H9 (cell line): ENCODE measurements around the gene RCOR3. TPM values are rescaled to one million over a fixed set of nuclear protein-coding genes. Genes with fewer than 3 reads are reported as not detected.

ENCODE experiments used
- DNase-seq: peaks from one replicate; pipeline ENCODE4 v3.0.0-alpha.2; 2017
- H2AFZ ChIP-seq: one replicate; pipeline ENCODE4 v1.6.1; 2013; ENCODE audit warnings: mild to moderate bottlenecking, low read length, control low read depth, moderate library complexity
- H2AK5ac ChIP-seq: 2 replicates; pipeline ENCODE4 v1.6.1; 2013; ENCODE audit warnings: low read length, control low read depth, mixed read lengths; ENCODE audit not compliant: insufficient read length
- H2BK120ac ChIP-seq: one replicate; pipeline ENCODE4 v1.6.1; 2013; ENCODE audit warnings: low read depth, mild to moderate bottlenecking, low read length, control low read depth, inconsistent platforms; ENCODE audit not compliant: poor library complexity, severe bottlenecking
- H2BK12ac ChIP-seq: 2 replicates; pipeline ENCODE4 v1.6.1; 2013; ENCODE audit warnings: low read length, control low read depth, mixed read lengths, low read depth; ENCODE audit not compliant: insufficient read length
- H2BK15ac ChIP-seq: 2 replicates; pipeline ENCODE4 v1.6.1; 2013; ENCODE audit warnings: low read depth, low read length, control low read depth
- H2BK20ac ChIP-seq: one replicate; pipeline ENCODE4 v1.6.1; 2013; ENCODE audit warnings: low read depth, mild to moderate bottlenecking, low read length, control low read depth, inconsistent platforms; ENCODE audit not compliant: poor library complexity, severe bottlenecking
- H2BK5ac ChIP-seq: 2 replicates; pipeline ENCODE4 v1.6.1; 2013; ENCODE audit warnings: low read length, control low read depth, mixed read lengths; ENCODE audit not compliant: insufficient read length
- H3K14ac ChIP-seq: 2 replicates; pipeline ENCODE4 v1.6.1; 2013; ENCODE audit warnings: low read length, control low read depth; ENCODE audit not compliant: insufficient read depth
- H3K18ac ChIP-seq: 2 replicates; pipeline ENCODE4 v1.6.1; 2013; ENCODE audit warnings: low read depth, mild to moderate bottlenecking, mixed read lengths, low read length, control low read depth; ENCODE audit not compliant: insufficient read length
- H3K23ac ChIP-seq: 2 replicates; pipeline ENCODE4 v1.6.1; 2013; ENCODE audit warnings: low read length, control low read depth, mixed read lengths, low read depth; ENCODE audit not compliant: insufficient read length
- H3K23me2 ChIP-seq: 2 replicates; pipeline ENCODE4 v1.6.1; 2013; ENCODE audit warnings: low read depth, mild to moderate bottlenecking, mixed read lengths, low read length, control low read depth; ENCODE audit not compliant: insufficient read length, poor library complexity, severe bottlenecking
- H3K27ac ChIP-seq: 2 replicates; pipeline ENCODE4 v1.5.1; 2013; ENCODE audit warnings: low read length, control low read depth, mixed read lengths, low read depth; ENCODE audit not compliant: insufficient read length
- H3K27me3 ChIP-seq: 2 replicates; pipeline ENCODE4 v1.6.1; 2013; ENCODE audit warnings: low read length, control low read depth, inconsistent platforms; ENCODE audit not compliant: insufficient read depth
- H3K4ac ChIP-seq: 2 replicates; pipeline ENCODE4 v1.6.1; 2013; ENCODE audit warnings: low read depth, mild to moderate bottlenecking, control low read depth, inconsistent platforms, low read length, moderate library complexity
- H3K4me1 ChIP-seq: 2 replicates; pipeline ENCODE4 v1.6.1; 2013; ENCODE audit warnings: low read length, control low read depth, inconsistent platforms; ENCODE audit not compliant: insufficient read depth
- H3K4me2 ChIP-seq: 2 replicates; pipeline ENCODE4 v1.6.1; 2013; ENCODE audit warnings: low read length, control low read depth, mixed read lengths; ENCODE audit not compliant: insufficient read length, insufficient read depth
- H3K56ac ChIP-seq: 2 replicates; pipeline ENCODE4 v1.6.1; 2013; ENCODE audit warnings: low read depth, mild to moderate bottlenecking, mixed read lengths, low read length, control low read depth; ENCODE audit not compliant: insufficient read length
- H3K79me1 ChIP-seq: 2 replicates; pipeline ENCODE4 v1.6.1; 2013; ENCODE audit warnings: low read depth, mild to moderate bottlenecking, moderate library complexity, low read length, control low read depth, inconsistent platforms; ENCODE audit not compliant: insufficient read depth, poor library complexity, severe bottlenecking
- H3K79me2 ChIP-seq: 2 replicates; pipeline ENCODE4 v1.6.1; 2013; ENCODE audit warnings: low read length, control low read depth, inconsistent platforms; ENCODE audit not compliant: insufficient read depth
- H3K9ac ChIP-seq: 2 replicates; pipeline ENCODE4 v1.6.1; 2013; ENCODE audit warnings: low read length, control low read depth, mixed read lengths; ENCODE audit not compliant: insufficient read length; ENCODE audit errors: extremely low read depth
- H3K9me3 ChIP-seq: one replicate; pipeline ENCODE4 v1.6.1; 2013; ENCODE audit warnings: low read depth, low read length, inconsistent platforms; ENCODE audit not compliant: control insufficient read depth
- H3T11ph ChIP-seq: one replicate; pipeline ENCODE4 v1.6.1; 2013; ENCODE audit warnings: mild to moderate bottlenecking, low read length, control low read depth, inconsistent platforms
- H4K20me1 ChIP-seq: one replicate; pipeline ENCODE4 v1.6.1; 2013; ENCODE audit not compliant: control insufficient read depth, insufficient read length, insufficient read depth
- H4K5ac ChIP-seq: 2 replicates; pipeline ENCODE4 v1.6.1; 2013; ENCODE audit warnings: low read depth, mild to moderate bottlenecking, mixed read lengths, low read length, control low read depth; ENCODE audit not compliant: insufficient read length
- H4K8ac ChIP-seq: replicated peaks from 2 replicates; pipeline ENCODE4 v1.6.1; 2013; ENCODE audit warnings: low read length, control low read depth, mixed read lengths, low read depth; ENCODE audit not compliant: insufficient read length
- H4K91ac ChIP-seq: 2 replicates; pipeline ENCODE4 v1.6.1; 2013; ENCODE audit warnings: low read depth, mild to moderate bottlenecking, moderate library complexity, mixed read lengths, low read length, control low read depth; ENCODE audit not compliant: insufficient read length
- H3K27ac Mint-ChIP-seq, 3 experiments: 2 replicates in 2 of 3; 3 replicates in 1 of 3; pipeline ENCODE4 v1.8.0; 2020 to 2021; ENCODE audit warnings: mixed read lengths in 3 of 3, mild to moderate bottlenecking in 1 of 3, moderate library complexity in 1 of 3
- H3K27me3 Mint-ChIP-seq: 2 replicates; pipeline ENCODE4 v1.8.0; 2021; ENCODE audit warnings: low read depth, mild to moderate bottlenecking, moderate library complexity, mixed read lengths
- H3K36me3 Mint-ChIP-seq, 3 experiments: 2 replicates in 2 of 3; 3 replicates in 1 of 3; pipeline ENCODE4 v1.8.0; 2020 to 2021; ENCODE audit warnings: low read depth in 3 of 3, mixed read lengths in 3 of 3; ENCODE audit not compliant: insufficient read depth in 1 of 3
- H3K4me1 Mint-ChIP-seq, 2 experiments: 2 replicates each; pipeline ENCODE4 v1.8.0; 2020; ENCODE audit warnings: mixed read lengths in 2 of 2
- H3K4me3 Mint-ChIP-seq, 2 experiments: 2 replicates in 1 of 2; 3 replicates in 1 of 2; pipeline ENCODE4 v1.8.0; 2020 to 2021; ENCODE audit warnings: mild to moderate bottlenecking in 2 of 2, mixed read lengths in 2 of 2, moderate library complexity in 1 of 2
- H3K9me3 Mint-ChIP-seq, 2 experiments: 2 replicates in 1 of 2; 3 replicates in 1 of 2; pipeline ENCODE4 v1.8.0; 2020; ENCODE audit warnings: mild to moderate bottlenecking in 2 of 2, mixed read lengths in 2 of 2, moderate library complexity in 1 of 2
- WGBS: extraction: QIAGEN DNeasy Blood & Tissue Kit; methylation state at CpG from one replicate; pipeline ENCODE4 v1.1.7; 2013; ENCODE audit warnings: missing lambda C conversion rate, low lambda C conversion rate, mixed read lengths; ENCODE audit not compliant: insufficient read length; ENCODE audit errors: extremely low coverage; 5-methylcytosine and 5-hydroxymethylcytosine counted together
- total RNA-seq: library from RNA; stranded (reverse); gene quantifications from 2 replicates; pipeline ENCODE4 v1.2.1, GENCODE V29; 2021
- TF ChIP-seq, protein P1 (sequence below): fragments of 200-600 bp; sonication (generic); conservative IDR thresholded peaks from 3 replicates; pipeline ENCODE4 v1.8.0; 2021; ENCODE audit warnings: antibody characterized with exemption, mild to moderate bottlenecking

Gene RCOR3
- total RNA-seq, 1 experiment from 2014 or later, result 37.2 TPM

DNA sequence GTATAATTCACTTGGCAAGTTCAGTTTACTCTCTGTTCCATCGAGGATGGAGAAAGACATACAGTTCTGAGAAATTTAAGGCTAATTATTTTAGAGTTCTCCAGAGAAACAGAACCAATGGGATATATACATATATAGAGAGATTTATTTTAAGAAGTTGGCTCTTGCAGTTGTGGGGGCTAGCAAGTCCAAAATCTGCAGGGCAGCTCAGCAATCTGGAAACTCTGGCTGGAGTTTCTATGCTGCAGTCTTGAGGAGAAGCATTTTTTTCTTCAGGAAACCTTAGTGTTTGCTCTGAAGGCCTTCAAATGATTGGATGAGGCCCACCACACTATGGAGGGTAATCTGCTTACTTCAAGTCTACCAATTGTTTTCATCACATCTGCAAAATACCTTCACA, 102.0 kb downstream of the RCOR3 start:
- Histone ChIP-seq H3K4ac (no peak overlapping the region), H3K27me3 (no peaks in the 10 kb centered on the region), H3K79me2 (no peaks in the 10 kb centered on the region), H4K5ac (no peak overlapping the region), H2BK120ac (no peak overlapping the region), H3K4me1 (no peaks in the 10 kb centered on the region), H4K20me1 (no peaks in the 10 kb centered on the region), H3K23ac (no peak overlapping the region), H3K4me2 (no peak overlapping the region), H3K79me1 (no peaks in the 10 kb centered on the region), H2AK5ac (no peak overlapping the region), H2BK12ac (no peak overlapping the region), H3K9ac (no peak overlapping the region), H3K14ac (no peak overlapping the region), H3K27ac (no peak overlapping the region), H3K9me3 (no peaks in the 10 kb centered on the region), H3K18ac (no peak overlapping the region), H2BK5ac (no peak overlapping the region), H2BK20ac (no peak overlapping the region), H2BK15ac (no peak overlapping the region), H4K91ac (no peak overlapping the region), H3T11ph (no peak overlapping the region), H3K56ac (no peak overlapping the region), H4K8ac (no peak overlapping the region), H2AFZ (no peak overlapping the region), H3K23me2 (no peaks in the 10 kb centered on the region)
- Mint-ChIP-seq H3K36me3 (peaks cover 2 to 27% (median 14%) of the 10 kb centered on the region in 3 experiments; a peak in 5 of 7 replicates), H3K9me3 (no peaks in the 10 kb centered on the region), H3K27me3 (no peaks in the 10 kb centered on the region), H3K27ac (no peak overlapping the region), H3K4me1 (no peaks in the 10 kb centered on the region), H3K4me3 (no peak overlapping the region)
- TF ChIP-seq, protein P1, sequence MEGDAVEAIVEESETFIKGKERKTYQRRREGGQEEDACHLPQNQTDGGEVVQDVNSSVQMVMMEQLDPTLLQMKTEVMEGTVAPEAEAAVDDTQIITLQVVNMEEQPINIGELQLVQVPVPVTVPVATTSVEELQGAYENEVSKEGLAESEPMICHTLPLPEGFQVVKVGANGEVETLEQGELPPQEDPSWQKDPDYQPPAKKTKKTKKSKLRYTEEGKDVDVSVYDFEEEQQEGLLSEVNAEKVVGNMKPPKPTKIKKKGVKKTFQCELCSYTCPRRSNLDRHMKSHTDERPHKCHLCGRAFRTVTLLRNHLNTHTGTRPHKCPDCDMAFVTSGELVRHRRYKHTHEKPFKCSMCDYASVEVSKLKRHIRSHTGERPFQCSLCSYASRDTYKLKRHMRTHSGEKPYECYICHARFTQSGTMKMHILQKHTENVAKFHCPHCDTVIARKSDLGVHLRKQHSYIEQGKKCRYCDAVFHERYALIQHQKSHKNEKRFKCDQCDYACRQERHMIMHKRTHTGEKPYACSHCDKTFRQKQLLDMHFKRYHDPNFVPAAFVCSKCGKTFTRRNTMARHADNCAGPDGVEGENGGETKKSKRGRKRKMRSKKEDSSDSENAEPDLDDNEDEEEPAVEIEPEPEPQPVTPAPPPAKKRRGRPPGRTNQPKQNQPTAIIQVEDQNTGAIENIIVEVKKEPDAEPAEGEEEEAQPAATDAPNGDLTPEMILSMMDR, result no peak
- DNase-seq, result no peak
- WGBS, result no CpG with 5 or more reads among the region's 1 CpG

Other genes with a start within 250 kb of the RCOR3 start
- 0.04 and 0.11 TPM in 2 replicates for gene KCNH1, start 125.2 kb upstream of the RCOR3 start, total RNA-seq
- 16.8 and 19.1 TPM in 2 replicates for gene TRAF5, start 67.5 kb downstream of the RCOR3 start, total RNA-seq
- gene RD3, start 232.8 kb downstream of the RCOR3 start, total RNA-seq, result 0.07 TPM in 1 of 2 replicates, not detected in the other